ENCODE data around the gene UNC45A. TPM values are rescaled to one million over a fixed set of nuclear protein-coding genes. Genes with fewer than 3 reads are reported as not detected.

The UNC45A gene
- total RNA-seq, 3 donors from 2014 or later (not counting 1 experiment from before 2014, with no cell fraction given), result 39.0 to 58.1 (median 51.5) TPM

GRCh38 chr15:90979582-90979981 lies 44.5 kb downstream of the UNC45A start:
- H3K27ac Mint-ChIP-seq, result no peak overlapping the region
- ATAC-seq (no peak), DNase-seq (no peak)
- TF ChIP-seq CTCF (IDR thresholded peaks at IDR 0.05), result no peak
- H3K4me3 Mint-ChIP-seq, result no peak overlapping the region
- H3K4me1 Mint-ChIP-seq, result no peaks in the 10 kb centered on the region
- H3K27me3 Mint-ChIP-seq (ENCODE audit: low read depth in 2 of 2), result no peaks in the 10 kb centered on the region
- intact Hi-C loops (cut with micrococcal nuclease), result no loop called here
- no peak overlapping the region for H3K4me3 ChIP-seq (ENCODE audit: low read length)
- no peaks in the 10 kb centered on the region for H3K36me3 Mint-ChIP-seq
- peaks cover 2% of the 10 kb centered on the region for H3K36me3 ChIP-seq (ENCODE audit: control insufficient read depth, insufficient read depth, low read length)
- H3K27me3 ChIP-seq (ENCODE audit: control insufficient read depth, insufficient read depth, low read length), result no peaks in the 10 kb centered on the region
- no peak overlapping the region for H3K27ac ChIP-seq (ENCODE audit: low read length)
- H3K9me3 Mint-ChIP-seq, result no peaks in the 10 kb centered on the region
- H3K9me3 ChIP-seq (ENCODE audit: control insufficient read depth, insufficient read depth, low read length), result no peaks in the 10 kb centered on the region
- no peaks in the 10 kb centered on the region for H3K4me1 ChIP-seq (ENCODE audit: control insufficient read depth, insufficient read depth, low read length)
- WGBS (ENCODE audit: insufficient coverage), result 80% methylated on average over 1 of the region's 1 CpG

- TF ChIP-seq CTCF (IDR thresholded peaks at IDR 0.05), result no peak
- H3K27me3 ChIP-seq (ENCODE audit: control insufficient read depth, insufficient read depth, low read length), result no peaks in the 10 kb centered on the region
- no peaks in the 10 kb centered on the region for H3K36me3 Mint-ChIP-seq
- DNase-seq, result no peak
- no peaks in the 10 kb centered on the region for H3K4me1 Mint-ChIP-seq
- H3K4me1 ChIP-seq (ENCODE audit: control insufficient read depth, insufficient read depth, low read length), result no peaks in the 10 kb centered on the region
- no peaks in the 10 kb centered on the region for H3K9me3 Mint-ChIP-seq
- 85% methylated on average over 6 of the region's 6 CpGs for WGBS (ENCODE audit: insufficient coverage)
- H3K27ac ChIP-seq (ENCODE audit: low read length), result no peak overlapping the region
- no peak overlapping the region for H3K4me3 Mint-ChIP-seq
- no peak overlapping the region for H3K27ac Mint-ChIP-seq
- no peak for ATAC-seq
- no peaks in the 10 kb centered on the region for H3K27me3 Mint-ChIP-seq (ENCODE audit: low read depth in 2 of 2)
- no peaks in the 10 kb centered on the region for H3K9me3 ChIP-seq (ENCODE audit: control insufficient read depth, insufficient read depth, low read length)
- H3K36me3 ChIP-seq (ENCODE audit: control insufficient read depth, insufficient read depth, low read length), result peaks cover 2% of the 10 kb centered on the region
- intact Hi-C loops (cut with micrococcal nuclease), result no loop called here
- H3K4me3 ChIP-seq (ENCODE audit: low read length), result no peak overlapping the region
Measured at GRCh38 chr15:90981681-90982080, 46.6 kb downstream of the UNC45A start.

- H3K27me3 ChIP-seq (ENCODE audit: control insufficient read depth, insufficient read depth, low read length), result no peaks in the 10 kb centered on the region
- no peak for ATAC-seq
- Mint-ChIP-seq H3K4me3 (no peak overlapping the region), H3K9me3 (no peaks in the 10 kb centered on the region), H3K36me3 (no peaks in the 10 kb centered on the region), H3K27me3 (ENCODE audit: low read depth in 2 of 2) (no peaks in the 10 kb centered on the region), H3K4me1 (no peaks in the 10 kb centered on the region), H3K27ac (no peak overlapping the region)
- 87% methylated on average over 5 of the region's 5 CpGs for WGBS (ENCODE audit: insufficient coverage)
- no peaks in the 10 kb centered on the region for H3K4me1 ChIP-seq (ENCODE audit: control insufficient read depth, insufficient read depth, low read length)
- no peak overlapping the region for H3K27ac ChIP-seq (ENCODE audit: low read length)
- DNase-seq, result no peak
- no peak for TF ChIP-seq CTCF (IDR thresholded peaks at IDR 0.05)
- no peaks in the 10 kb centered on the region for H3K9me3 ChIP-seq (ENCODE audit: control insufficient read depth, insufficient read depth, low read length)
- H3K4me3 ChIP-seq (ENCODE audit: low read length), result no peak overlapping the region
- intact Hi-C loops (cut with micrococcal nuclease), result no loop called here
- H3K36me3 ChIP-seq (ENCODE audit: control insufficient read depth, insufficient read depth, low read length), result peaks cover 2% of the 10 kb centered on the region
Measured at GRCh38 chr15:90982135-90982534, 47.0 kb downstream of the UNC45A start.

- WGBS (ENCODE audit: insufficient coverage), result 81% methylated on average over 5 of the region's 11 CpGs
- no peak overlapping the region for H3K27ac Mint-ChIP-seq
- no peak overlapping the region for H3K4me3 Mint-ChIP-seq
- Histone ChIP-seq H3K9me3 (ENCODE audit: control insufficient read depth, insufficient read depth, low read length) (no peaks in the 10 kb centered on the region), H3K4me3 (ENCODE audit: low read length) (no peak overlapping the region), H3K4me1 (ENCODE audit: control insufficient read depth, insufficient read depth, low read length) (peaks cover 6% of the 10 kb centered on the region), H3K27ac (ENCODE audit: low read length) (no peak overlapping the region), H3K36me3 (ENCODE audit: control insufficient read depth, insufficient read depth, low read length) (no peaks in the 10 kb centered on the region), H3K27me3 (ENCODE audit: control insufficient read depth, insufficient read depth, low read length) (no peaks in the 10 kb centered on the region)
- H3K36me3 Mint-ChIP-seq, result no peaks in the 10 kb centered on the region
- H3K27me3 Mint-ChIP-seq (ENCODE audit: low read depth in 2 of 2), result no peaks in the 10 kb centered on the region
- intact Hi-C loops (cut with micrococcal nuclease), result no loop called here
- no peak for TF ChIP-seq CTCF (IDR thresholded peaks at IDR 0.05)
- no peak for ATAC-seq
- H3K9me3 Mint-ChIP-seq, result no peaks in the 10 kb centered on the region
- no peak for DNase-seq
- peaks cover 5 to 8% of the 10 kb centered on the region in 2 donors for H3K4me1 Mint-ChIP-seq
Measured at GRCh38 chr15:90986790-90987507, 51.9 kb downstream of the UNC45A start.
